Ovary (tissue), 3 donors: ENCODE results near the gene ALX3.

ENCODE experiments used
- EP300 ChIP-seq: sonication (generic); formaldehyde crosslinking; IDR thresholded peaks from one replicate; pipeline ENCODE4 v1.6.1; 2017; ENCODE audit warnings: antibody characterized with exemption
- POLR2A ChIP-seq: fragments of 450-650 bp; IDR thresholded peaks from one replicate; pipeline ENCODE4 v1.6.1; 2017; ENCODE audit warnings: antibody characterized with exemption, mild to moderate bottlenecking, moderate library complexity
- TF ChIP-seq, protein P1 (sequence below), 3 donors: fragments of 450-650 bp in 2 of 3; fragments of 200-600 bp in 1 of 3; IDR thresholded peaks; one replicate each; pipeline versions ENCODE4 v1.5.1 to v1.8.0; 2016 to 2022; ENCODE audit warnings: antibody characterized with exemption in 3 of 3, mild to moderate bottlenecking in 1 of 3
- donor health status: DM: no; HTN: no; CAD: no.

DNA sequence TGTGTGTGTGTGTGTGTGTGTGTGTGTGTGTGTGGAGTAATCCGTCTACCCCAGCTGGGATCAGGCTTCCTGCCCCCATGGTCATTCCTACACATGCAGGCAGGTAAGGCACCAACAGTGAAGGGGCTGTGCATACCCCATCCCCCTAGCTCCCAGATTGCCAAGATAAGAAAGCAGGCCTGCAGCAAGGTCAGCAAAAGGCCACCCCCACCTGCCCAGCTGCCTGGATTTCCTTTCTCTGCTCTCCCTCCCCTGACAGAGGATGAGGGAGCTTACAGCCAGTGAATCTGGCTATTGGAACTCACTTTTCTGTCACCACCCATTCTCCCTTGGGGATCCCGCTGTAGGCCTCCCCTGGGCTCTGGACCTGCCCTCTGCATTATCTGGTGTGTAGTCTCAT, 7.9 kb downstream of the ALX3 start:
- TF ChIP-seq, protein P1, sequence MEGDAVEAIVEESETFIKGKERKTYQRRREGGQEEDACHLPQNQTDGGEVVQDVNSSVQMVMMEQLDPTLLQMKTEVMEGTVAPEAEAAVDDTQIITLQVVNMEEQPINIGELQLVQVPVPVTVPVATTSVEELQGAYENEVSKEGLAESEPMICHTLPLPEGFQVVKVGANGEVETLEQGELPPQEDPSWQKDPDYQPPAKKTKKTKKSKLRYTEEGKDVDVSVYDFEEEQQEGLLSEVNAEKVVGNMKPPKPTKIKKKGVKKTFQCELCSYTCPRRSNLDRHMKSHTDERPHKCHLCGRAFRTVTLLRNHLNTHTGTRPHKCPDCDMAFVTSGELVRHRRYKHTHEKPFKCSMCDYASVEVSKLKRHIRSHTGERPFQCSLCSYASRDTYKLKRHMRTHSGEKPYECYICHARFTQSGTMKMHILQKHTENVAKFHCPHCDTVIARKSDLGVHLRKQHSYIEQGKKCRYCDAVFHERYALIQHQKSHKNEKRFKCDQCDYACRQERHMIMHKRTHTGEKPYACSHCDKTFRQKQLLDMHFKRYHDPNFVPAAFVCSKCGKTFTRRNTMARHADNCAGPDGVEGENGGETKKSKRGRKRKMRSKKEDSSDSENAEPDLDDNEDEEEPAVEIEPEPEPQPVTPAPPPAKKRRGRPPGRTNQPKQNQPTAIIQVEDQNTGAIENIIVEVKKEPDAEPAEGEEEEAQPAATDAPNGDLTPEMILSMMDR (IDR thresholded peaks at IDR 0.05), result no peak
- TF ChIP-seq POLR2A, result no peak
- TF ChIP-seq EP300, result no peak
